Neural progenitor cell (in vitro differentiated cells): ENCODE data around the gene ZNF576. TPM values are rescaled to one million over a fixed set of nuclear protein-coding genes. Genes with fewer than 3 reads are reported as not detected.

Experiments
- DNase-seq: peaks from one replicate; pipeline ENCODE4 v3.0.0-alpha.2; 2016; ENCODE audit warnings: low spot score
- H2AFZ ChIP-seq: fragments of 200-600 bp; sonication (generic); replicated peaks from 2 replicates; pipeline ENCODE4 v1.6.1; 2016; ENCODE audit warnings: antibody characterized with exemption
- H3F3A ChIP-seq: fragments of 200-600 bp; sonication (generic); 2 replicates; pipeline ENCODE4 v1.6.1; 2016; ENCODE audit warnings: antibody characterized with exemption, low read depth
- H3K27ac ChIP-seq: fragments of 200-600 bp; sonication (generic); 2 replicates; pipeline ENCODE4 v1.5.1; 2016; ENCODE audit warnings: mild to moderate bottlenecking
- H3K27me3 ChIP-seq: fragments of 200-600 bp; sonication (generic); 2 replicates; pipeline ENCODE4 v1.6.1; 2016; ENCODE audit warnings: mild to moderate bottlenecking, moderate library complexity
- H3K36me3 ChIP-seq: fragments of 200-600 bp; sonication (generic); 2 replicates; pipeline ENCODE4 v1.5.1; 2016
- H3K4me1 ChIP-seq: fragments of 200-600 bp; sonication (generic); 2 replicates; pipeline ENCODE4 v1.6.1; 2016; ENCODE audit warnings: mixed run types
- H3K4me2 ChIP-seq: fragments of 200-600 bp; sonication (generic); 2 replicates; pipeline ENCODE4 v1.6.1; 2016
- H3K4me3 ChIP-seq: fragments of 200-600 bp; sonication (generic); 2 replicates; pipeline ENCODE4 v1.5.1; 2016
- H3K79me2 ChIP-seq: fragments of 200-600 bp; sonication (generic); 2 replicates; pipeline ENCODE4 v1.6.1; 2016; ENCODE audit warnings: low read depth
- H3K9ac ChIP-seq: fragments of 200-600 bp; sonication (generic); 2 replicates; pipeline ENCODE4 v1.6.1; 2016
- H3K9me3 ChIP-seq: fragments of 200-600 bp; sonication (generic); 2 replicates; pipeline ENCODE4 v1.5.1; 2016; ENCODE audit warnings: low read depth
- H4K20me1 ChIP-seq: fragments of 200-600 bp; sonication (generic); 2 replicates; pipeline ENCODE4 v1.6.1; 2016; ENCODE audit warnings: low read depth
- H3K27ac Mint-ChIP-seq: 3 replicates; pipeline ENCODE4 v1.8.0; 2021; ENCODE audit warnings: mixed read lengths
- H3K27me3 Mint-ChIP-seq: 2 replicates; pipeline ENCODE4 v1.8.0; 2022; ENCODE audit warnings: low read depth, mild to moderate bottlenecking, inconsistent platforms, moderate library complexity, mixed read lengths; ENCODE audit not compliant: insufficient read depth
- H3K36me3 Mint-ChIP-seq: 3 replicates; pipeline ENCODE4 v1.8.0; 2021; ENCODE audit warnings: mixed read lengths
- H3K4me1 Mint-ChIP-seq: 3 replicates; pipeline ENCODE4 v1.8.0; 2021; ENCODE audit warnings: mixed read lengths
- H3K4me3 Mint-ChIP-seq: 3 replicates; pipeline ENCODE4 v1.8.0; 2021; ENCODE audit warnings: mild to moderate bottlenecking, moderate library complexity, mixed read lengths
- H3K9me3 Mint-ChIP-seq: 3 replicates; pipeline ENCODE4 v1.8.0; 2020; ENCODE audit warnings: mixed read lengths
- EZH2 ChIP-seq: fragments of 200-600 bp; sonication (generic); IDR thresholded peaks from 2 replicates; pipeline ENCODE4 v1.6.1; 2017; ENCODE audit warnings: antibody characterized with exemption, mild to moderate bottlenecking, moderate library complexity
- EZH2phosphoT487 ChIP-seq: fragments of 200-600 bp; sonication (generic); IDR thresholded peaks from 2 replicates; pipeline ENCODE4 v1.6.1; 2017; ENCODE audit warnings: antibody characterized with exemption
- total RNA-seq: library from RNA; depleted of rRNA; stranded (reverse); fragments of >200 nt; gene quantifications from 2 replicates; pipeline ENCODE4 v1.2.3, GENCODE V29; 2015; ENCODE audit warnings: low replicate concordance
- TF ChIP-seq, protein P1 (sequence below): fragments of 200-600 bp; sonication (generic); IDR thresholded peaks from 2 replicates; pipeline ENCODE4 v1.5.1; 2017; ENCODE audit warnings: antibody characterized with exemption, mild to moderate bottlenecking

The ZNF576 gene
- total RNA-seq, 1 donor from 2014 or later = 6.8 TPM

DNA sequence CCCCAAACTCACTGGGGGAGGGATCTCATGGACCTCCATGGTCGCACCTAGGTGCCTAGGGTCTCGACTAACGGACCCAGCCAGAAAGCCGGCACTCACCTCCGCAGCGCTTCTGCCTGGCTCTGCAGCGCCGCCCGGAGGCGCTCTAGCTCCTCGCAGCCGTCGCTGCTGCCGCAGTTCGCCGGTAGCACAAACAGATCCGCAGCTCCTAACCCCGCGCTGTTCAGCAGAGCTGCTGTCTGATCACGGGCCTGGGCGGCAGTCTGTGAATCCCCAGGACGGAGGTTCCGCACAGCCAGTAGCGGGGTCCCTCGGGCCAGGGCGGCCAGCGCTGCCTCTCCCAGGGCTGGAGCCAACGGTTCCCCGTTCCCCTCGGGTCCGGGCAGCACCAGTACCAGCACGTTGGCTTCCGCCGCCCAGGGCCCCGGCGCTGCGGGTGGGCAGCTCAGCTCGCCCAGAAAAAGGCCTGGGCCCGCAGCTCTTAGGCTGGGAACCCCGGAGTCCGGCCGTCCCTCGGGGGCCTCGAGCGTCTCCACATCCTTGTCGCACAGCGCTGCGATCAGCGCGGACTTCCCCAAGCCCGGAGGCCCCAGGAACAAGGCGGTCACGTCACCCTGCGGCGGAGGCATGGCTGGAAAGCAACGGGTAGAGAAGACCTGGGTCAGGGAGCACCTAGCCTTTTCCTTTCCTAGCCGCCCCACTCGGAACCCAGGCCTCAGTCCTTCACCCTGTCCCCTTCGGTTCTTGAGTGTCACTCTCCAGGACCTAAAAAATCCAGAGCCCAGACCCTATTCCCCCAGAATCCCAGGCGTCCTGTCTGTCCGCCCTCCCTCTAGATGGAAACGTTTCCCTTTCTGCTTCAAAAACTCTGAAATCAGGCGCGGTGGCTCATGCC lies 1.4 kb upstream of the ZNF576 start:
- peak; percentile 91 for DNase-seq
- H3K27me3 Mint-ChIP-seq = peaks cover 14% of the 10 kb centered on the region
- Histone ChIP-seq H3K4me1 (no peaks in the 10 kb centered on the region), H4K20me1 (peaks cover 17% of the 10 kb centered on the region), H3K27ac (no peak overlapping the region), H3K27me3 (no peaks in the 10 kb centered on the region), H3K36me3 (no peaks in the 10 kb centered on the region), H3K4me2 (peak overlapping the region; percentile 97), H3K9ac (peak overlapping the region; percentile 71), H3F3A (peaks cover 21% of the 10 kb centered on the region), H2AFZ (peak overlapping the region; percentile 18), H3K9me3 (no peaks in the 10 kb centered on the region), H3K4me3 (peak overlapping the region; percentile 64), H3K79me2 (peaks cover 45% of the 10 kb centered on the region)
- no peaks in the 10 kb centered on the region for H3K9me3 Mint-ChIP-seq
- peak overlapping the region; percentile 93 for H3K4me3 Mint-ChIP-seq
- TF ChIP-seq, protein P1, sequence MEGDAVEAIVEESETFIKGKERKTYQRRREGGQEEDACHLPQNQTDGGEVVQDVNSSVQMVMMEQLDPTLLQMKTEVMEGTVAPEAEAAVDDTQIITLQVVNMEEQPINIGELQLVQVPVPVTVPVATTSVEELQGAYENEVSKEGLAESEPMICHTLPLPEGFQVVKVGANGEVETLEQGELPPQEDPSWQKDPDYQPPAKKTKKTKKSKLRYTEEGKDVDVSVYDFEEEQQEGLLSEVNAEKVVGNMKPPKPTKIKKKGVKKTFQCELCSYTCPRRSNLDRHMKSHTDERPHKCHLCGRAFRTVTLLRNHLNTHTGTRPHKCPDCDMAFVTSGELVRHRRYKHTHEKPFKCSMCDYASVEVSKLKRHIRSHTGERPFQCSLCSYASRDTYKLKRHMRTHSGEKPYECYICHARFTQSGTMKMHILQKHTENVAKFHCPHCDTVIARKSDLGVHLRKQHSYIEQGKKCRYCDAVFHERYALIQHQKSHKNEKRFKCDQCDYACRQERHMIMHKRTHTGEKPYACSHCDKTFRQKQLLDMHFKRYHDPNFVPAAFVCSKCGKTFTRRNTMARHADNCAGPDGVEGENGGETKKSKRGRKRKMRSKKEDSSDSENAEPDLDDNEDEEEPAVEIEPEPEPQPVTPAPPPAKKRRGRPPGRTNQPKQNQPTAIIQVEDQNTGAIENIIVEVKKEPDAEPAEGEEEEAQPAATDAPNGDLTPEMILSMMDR = peak; percentile 87
- no peak for TF ChIP-seq EZH2phosphoT487
- peaks cover 10% of the 10 kb centered on the region for H3K36me3 Mint-ChIP-seq
- H3K4me1 Mint-ChIP-seq = peaks cover 25% of the 10 kb centered on the region
- H3K27ac Mint-ChIP-seq = peak overlapping the region; percentile 100

DNA sequence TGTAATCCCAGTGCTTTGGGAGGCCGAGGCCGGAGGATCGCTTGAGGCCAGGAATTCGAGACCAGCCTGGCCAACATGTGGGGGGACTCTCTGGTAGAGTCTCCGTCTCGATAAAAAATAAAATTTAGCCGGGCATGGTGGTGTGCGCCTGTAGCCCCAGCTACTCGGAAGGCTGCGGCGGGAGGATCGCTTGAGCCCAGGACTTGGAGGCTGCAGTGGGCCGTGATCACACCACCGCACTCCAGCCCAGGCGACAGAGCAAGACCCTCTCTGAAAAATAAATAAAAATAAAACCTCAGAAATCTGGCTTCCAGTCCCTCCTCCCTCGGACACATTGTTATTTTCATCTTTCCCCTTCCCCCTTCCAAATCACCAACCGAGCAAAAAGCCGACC lies 793 bp upstream of the ZNF576 start:
- H3K9me3 Mint-ChIP-seq = no peaks in the 10 kb centered on the region
- peak overlapping the region; percentile 100 for H3K27ac Mint-ChIP-seq
- H3K36me3 Mint-ChIP-seq = peaks cover 10% of the 10 kb centered on the region
- TF ChIP-seq EZH2phosphoT487 (no peak), EZH2 (no peak)
- TF ChIP-seq, protein P1 = no peak
- peak; percentile 33 for DNase-seq
- H3K27me3 Mint-ChIP-seq = peaks cover 14% of the 10 kb centered on the region
- H3K27me3 ChIP-seq = no peaks in the 10 kb centered on the region
- H3K4me2 ChIP-seq = peak overlapping the region; percentile 97
- no peaks in the 10 kb centered on the region for H3K4me1 ChIP-seq
- peaks cover 25% of the 10 kb centered on the region for H3F3A ChIP-seq
- H3K79me2 ChIP-seq = peaks cover 45% of the 10 kb centered on the region
- peaks cover 16% of the 10 kb centered on the region for H4K20me1 ChIP-seq
- peak overlapping the region; percentile 64 for H3K4me3 ChIP-seq
- H3K27ac ChIP-seq = no peak overlapping the region
- H3K9me3 ChIP-seq = no peaks in the 10 kb centered on the region
- no peaks in the 10 kb centered on the region for H3K36me3 ChIP-seq
- peak overlapping the region; percentile 71 for H3K9ac ChIP-seq
- H3K4me1 Mint-ChIP-seq = peaks cover 25% of the 10 kb centered on the region
- peak overlapping the region; percentile 18 for H2AFZ ChIP-seq
- peak overlapping the region; percentile 93 for H3K4me3 Mint-ChIP-seq

DNA sequence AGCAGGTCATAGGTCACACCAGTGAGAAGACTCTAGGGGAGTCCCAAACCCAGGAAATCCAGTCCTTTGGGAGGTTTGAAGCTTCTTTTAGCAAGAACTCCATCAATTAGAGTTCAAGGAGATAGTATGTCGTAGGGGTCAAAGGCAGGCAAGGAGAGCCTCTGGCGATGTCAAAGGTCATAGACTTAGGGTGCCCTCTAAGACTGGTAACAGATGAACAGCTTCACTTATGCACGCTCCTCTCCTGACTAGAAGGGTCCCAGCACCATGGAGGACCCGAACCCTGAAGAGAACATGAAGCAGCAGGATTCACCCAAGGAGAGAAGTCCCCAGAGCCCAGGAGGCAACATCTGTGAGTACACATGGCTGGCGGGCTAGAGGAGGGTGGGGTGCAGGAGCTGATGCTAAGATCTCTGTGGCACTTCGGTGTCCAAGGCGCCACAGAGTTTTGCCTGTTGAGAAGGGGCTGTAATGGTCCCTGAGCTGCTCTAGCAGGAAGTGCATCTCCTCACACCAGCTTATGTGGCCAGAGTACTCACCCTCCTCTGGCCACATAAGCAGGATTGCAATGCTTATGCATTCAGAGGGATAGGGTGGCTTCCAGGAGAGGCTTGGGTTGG lies 557 bp downstream of the ZNF576 start:
- DNase-seq = peak; percentile 18
- Histone ChIP-seq H3K79me2 (peaks cover 45% of the 10 kb centered on the region), H3K4me1 (no peaks in the 10 kb centered on the region), H3F3A (peaks cover 25% of the 10 kb centered on the region), H3K9me3 (no peaks in the 10 kb centered on the region), H3K4me2 (peak overlapping the region; percentile 83), H3K36me3 (no peaks in the 10 kb centered on the region), H3K27ac (peak overlapping the region; percentile 100), H3K4me3 (peak overlapping the region; percentile 62), H3K27me3 (no peaks in the 10 kb centered on the region), H3K9ac (peak overlapping the region; percentile 97), H4K20me1 (peaks cover 16% of the 10 kb centered on the region), H2AFZ (peak overlapping the region; percentile 85)
- Mint-ChIP-seq H3K36me3 (peaks cover 10% of the 10 kb centered on the region), H3K4me3 (peak overlapping the region; percentile 93), H3K27ac (peak overlapping the region; percentile 100), H3K4me1 (peaks cover 25% of the 10 kb centered on the region), H3K27me3 (peaks cover 14% of the 10 kb centered on the region), H3K9me3 (no peaks in the 10 kb centered on the region)
- TF ChIP-seq EZH2 (no peak), EZH2phosphoT487 (no peak)
- TF ChIP-seq, protein P1 = no peak
